AG04449 (cell line): Measurements from ENCODE around the gene DOCK1.

ENCODE experiments used
- CTCF ChIA-PET: fragments of 350-600 bp; formaldehyde crosslinking; extraction: SDS; loops from one replicate; lab custom pipeline; 2021; ENCODE audit warnings: antibody characterized with exemption; lab: Yijun Ruan, JAX
- POLR2A ChIA-PET: fragments of 400-600, 350-600 bp; formaldehyde crosslinking; extraction: SDS; loops from one replicate; lab custom pipeline; 2020; ENCODE audit warnings: antibody characterized with exemption, inconsistent platforms; lab: Yijun Ruan, JAX
- DNase-seq: peaks from one replicate; pipeline ENCODE4 v3.0.0-alpha.2; 2010; ENCODE audit warnings: low read depth, low spot score
- H3K4me3 ChIP-seq: 2 replicates; pipeline ENCODE4 v1.5.1; 2011; ENCODE audit warnings: low read depth, mild to moderate bottlenecking, control low read depth, low read length
- TF ChIP-seq, protein P1 (sequence below): IDR thresholded peaks from one replicate; pipeline ENCODE4 v1.5.1; 2011; ENCODE audit warnings: mild to moderate bottlenecking, moderate library complexity, low read length, control low read depth, inconsistent platforms; ENCODE audit not compliant: insufficient read depth; ENCODE audit errors: missing control alignments

The DOCK1 gene

DNA sequence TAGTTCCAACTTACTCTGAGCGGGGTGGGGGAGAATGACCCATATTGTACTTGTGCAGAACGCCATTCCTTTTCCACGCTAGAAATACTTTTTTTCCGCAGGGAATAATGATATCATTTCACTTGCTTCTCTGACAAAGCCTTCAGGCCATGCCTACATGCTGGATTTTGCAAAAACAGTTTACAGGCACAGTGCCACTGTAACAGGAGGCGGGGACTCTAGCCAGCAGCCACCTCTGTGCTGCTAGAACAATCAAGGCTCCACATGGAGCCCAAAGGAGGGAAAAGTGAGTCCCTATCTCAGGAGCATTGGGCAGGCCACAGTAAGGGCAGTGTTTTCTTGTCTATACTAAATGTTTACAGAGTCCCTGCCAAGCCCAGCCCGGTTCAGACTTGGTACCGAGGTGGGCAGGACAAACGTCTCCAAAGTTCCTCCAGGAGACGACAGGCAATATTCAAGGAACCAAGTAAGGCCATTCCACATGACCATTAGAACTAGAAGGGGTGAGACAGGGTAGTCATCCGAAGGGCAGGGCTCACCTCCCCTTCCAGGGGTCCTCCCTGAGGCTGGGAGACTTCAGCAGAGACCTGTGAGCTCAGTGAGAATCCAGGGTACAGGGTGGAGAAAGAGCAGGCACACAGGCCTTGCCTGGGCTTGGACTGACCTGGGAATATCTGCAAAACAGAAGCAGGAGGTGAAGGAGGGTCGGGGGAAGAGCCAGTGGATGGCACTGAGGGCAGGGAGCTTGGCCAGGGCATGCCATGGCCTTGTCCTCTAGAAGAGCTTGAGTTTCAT, 553.0 kb downstream of the DOCK1 start:
- TF ChIP-seq, protein P1, sequence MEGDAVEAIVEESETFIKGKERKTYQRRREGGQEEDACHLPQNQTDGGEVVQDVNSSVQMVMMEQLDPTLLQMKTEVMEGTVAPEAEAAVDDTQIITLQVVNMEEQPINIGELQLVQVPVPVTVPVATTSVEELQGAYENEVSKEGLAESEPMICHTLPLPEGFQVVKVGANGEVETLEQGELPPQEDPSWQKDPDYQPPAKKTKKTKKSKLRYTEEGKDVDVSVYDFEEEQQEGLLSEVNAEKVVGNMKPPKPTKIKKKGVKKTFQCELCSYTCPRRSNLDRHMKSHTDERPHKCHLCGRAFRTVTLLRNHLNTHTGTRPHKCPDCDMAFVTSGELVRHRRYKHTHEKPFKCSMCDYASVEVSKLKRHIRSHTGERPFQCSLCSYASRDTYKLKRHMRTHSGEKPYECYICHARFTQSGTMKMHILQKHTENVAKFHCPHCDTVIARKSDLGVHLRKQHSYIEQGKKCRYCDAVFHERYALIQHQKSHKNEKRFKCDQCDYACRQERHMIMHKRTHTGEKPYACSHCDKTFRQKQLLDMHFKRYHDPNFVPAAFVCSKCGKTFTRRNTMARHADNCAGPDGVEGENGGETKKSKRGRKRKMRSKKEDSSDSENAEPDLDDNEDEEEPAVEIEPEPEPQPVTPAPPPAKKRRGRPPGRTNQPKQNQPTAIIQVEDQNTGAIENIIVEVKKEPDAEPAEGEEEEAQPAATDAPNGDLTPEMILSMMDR, result no peak
- no peak overlapping the region for H3K4me3 ChIP-seq
- DNase-seq, result no peak
- CTCF ChIA-PET, result no interaction called here
- POLR2A ChIA-PET, result no interaction called here

DNA sequence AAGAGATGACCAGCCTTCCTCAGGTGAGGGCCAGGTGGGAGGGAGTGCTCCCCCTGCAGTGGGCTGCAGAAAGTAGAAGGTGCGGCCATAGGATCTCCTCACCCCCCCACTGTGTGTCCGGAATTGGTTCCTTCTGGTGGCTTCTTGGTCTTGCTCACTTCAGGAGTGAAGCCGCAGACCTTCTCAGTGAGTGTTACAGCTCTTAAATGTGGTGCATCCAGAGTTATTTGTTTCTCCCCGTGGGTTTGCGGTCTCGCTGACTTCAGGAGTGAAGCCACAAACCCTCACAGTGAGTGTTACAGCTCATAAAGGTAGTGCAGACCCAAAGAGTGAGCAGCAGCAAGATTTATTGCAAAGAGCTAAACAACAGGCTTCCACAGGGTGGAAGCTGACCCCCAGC, 553.6 kb downstream of the DOCK1 start:
- ChIA-PET CTCF (no interaction called here), POLR2A (no interaction called here)
- TF ChIP-seq, protein P1, result no peak
- no peak for DNase-seq
- H3K4me3 ChIP-seq, result no peak overlapping the region

DNA sequence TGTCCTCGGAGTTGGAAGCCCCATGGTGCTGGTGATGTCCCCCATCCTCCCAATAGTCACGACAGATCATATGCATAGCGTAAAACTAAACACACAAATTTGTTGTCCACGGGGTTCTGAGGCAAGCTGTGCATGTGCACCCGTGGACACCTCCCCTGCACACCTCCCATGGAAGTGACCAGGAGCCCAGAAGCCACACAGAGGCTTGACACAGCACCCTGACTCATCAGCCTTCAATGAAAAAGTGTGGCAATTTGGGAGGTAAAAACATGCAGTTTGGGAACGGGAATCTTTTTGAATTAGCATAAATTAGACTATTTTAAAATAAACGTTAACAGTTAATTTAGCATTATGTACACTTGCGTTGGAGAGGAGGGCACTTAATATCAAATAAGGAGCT, 554.7 kb downstream of the DOCK1 start:
- POLR2A ChIA-PET, result no interaction called here
- TF ChIP-seq, protein P1, result no peak
- DNase-seq, result no peak
- CTCF ChIA-PET, result no interaction called here
- H3K4me3 ChIP-seq, result no peak overlapping the region

DNA sequence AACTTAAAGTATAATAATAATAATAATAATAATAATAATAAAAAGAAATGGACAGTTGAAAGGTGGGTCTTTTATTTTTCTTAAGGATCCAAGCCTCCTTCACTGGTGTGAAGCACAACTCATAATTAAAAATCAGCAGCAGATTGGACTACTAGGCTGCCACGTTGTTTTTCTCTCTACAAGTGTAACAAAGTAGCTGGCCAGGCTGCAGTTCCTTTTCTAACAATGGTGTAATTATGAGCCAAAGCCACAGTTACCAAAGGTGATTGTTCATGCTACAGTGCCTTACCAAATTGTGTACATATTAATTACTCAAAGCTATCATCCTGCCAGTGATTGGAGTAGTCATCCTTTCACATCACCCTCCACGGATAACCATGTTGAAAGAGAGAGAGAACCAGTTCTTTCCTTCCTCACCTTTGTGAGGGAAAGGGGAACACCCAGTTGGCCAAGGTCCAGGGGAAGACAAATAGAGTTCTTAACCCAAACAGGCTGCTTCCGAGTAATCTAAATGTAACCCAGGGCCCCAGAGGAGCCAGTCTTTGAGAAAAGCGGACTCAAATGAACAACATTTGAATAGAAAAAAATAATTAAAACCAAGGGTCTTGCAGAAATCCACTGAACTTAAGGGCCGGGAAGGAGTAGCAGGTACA, 557.5 kb downstream of the DOCK1 start:
- H3K4me3 ChIP-seq, result no peak overlapping the region
- ChIA-PET POLR2A (no interaction called here), CTCF (no interaction called here)
- DNase-seq, result no peak
- TF ChIP-seq, protein P1, result no peak

DNA sequence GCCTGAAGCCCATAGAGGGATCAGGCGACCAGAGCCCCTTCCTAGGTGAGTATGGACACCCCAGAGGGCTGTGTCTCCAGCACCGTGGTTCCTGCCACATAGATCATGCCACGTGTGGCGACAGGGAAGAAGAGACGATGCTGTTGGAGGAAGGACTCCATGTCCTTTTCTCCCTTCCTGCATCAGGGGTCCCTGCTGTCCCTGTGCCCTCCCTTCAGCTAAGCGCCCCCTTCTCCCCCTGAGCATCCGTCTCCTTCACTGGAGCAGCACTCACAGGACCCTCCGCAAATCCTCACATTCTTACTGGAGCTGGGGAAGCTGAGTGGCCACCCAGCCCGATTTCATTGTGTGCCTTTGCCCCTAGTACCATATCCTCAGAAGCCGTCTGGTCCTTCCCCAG, 558.3 kb downstream of the DOCK1 start:
- H3K4me3 ChIP-seq, result no peak overlapping the region
- DNase-seq, result no peak
- TF ChIP-seq, protein P1, result no peak
- CTCF ChIA-PET, result no interaction called here
- POLR2A ChIA-PET, result no interaction called here

DNA sequence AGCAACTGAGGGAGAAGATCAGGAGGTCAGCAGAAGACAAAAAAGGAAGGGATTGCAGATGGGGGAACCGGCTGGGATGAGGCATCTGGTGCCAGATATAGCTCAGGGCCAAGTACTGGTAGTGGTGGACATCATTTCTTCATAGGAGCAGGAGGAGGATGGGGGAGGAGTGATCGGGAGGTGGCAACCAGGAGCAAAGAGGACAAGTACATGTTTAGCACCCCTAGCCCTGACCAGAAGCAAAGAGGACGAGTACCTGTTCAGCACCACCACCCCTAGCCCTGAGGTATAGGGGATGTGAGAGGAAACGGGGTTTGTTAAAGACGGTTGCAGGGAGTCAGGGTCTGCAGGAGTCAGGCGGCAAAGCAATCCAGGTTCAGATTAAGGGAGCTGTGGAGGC, 559.3 kb downstream of the DOCK1 start:
- ChIA-PET CTCF (no interaction called here), POLR2A (no interaction called here)
- no peak overlapping the region for H3K4me3 ChIP-seq
- DNase-seq, result no peak
- TF ChIP-seq, protein P1, result no peak
